OCI-LY7 (cell line): ENCODE data around the gene TBX2. TPM values are rescaled to one million over a fixed set of nuclear protein-coding genes. Genes with fewer than 3 reads are reported as not detected.

Source experiments
- BruUV-seq: library from RNA; stranded (reverse); fragments of 400-500 nt; replicated peaks from 2 replicates; lab custom pipeline; 2021; lab: Mats Ljungman, UMichigan
- CTCF ChIA-PET: fragments of 300-600 bp; sonication (Branson Sonifier 250); formaldehyde crosslinking; loops from one replicate; lab custom pipeline; 2022; ENCODE audit warnings: antibody characterized with exemption; ENCODE audit not compliant: unreplicated experiment; lab: Charles Lee
- POLR2A ChIA-PET: fragments of 300-600 bp; sonication (Branson Sonifier 250); formaldehyde crosslinking; loops from one replicate; lab custom pipeline; 2022; ENCODE audit warnings: antibody characterized with exemption; lab: Charles Lee
- DNase-seq: peaks from one replicate; pipeline ENCODE4 v3.0.0-alpha.2; 2015; ENCODE audit warnings: low spot score
- H2AFZ ChIP-seq: fragments of 200-600 bp; sonication (generic), shearing (Covaris generic); 2 replicates; pipeline ENCODE4 v1.6.1; 2014; ENCODE audit warnings: mild to moderate bottlenecking, antibody characterized with exemption, low read length, moderate library complexity
- H3K27ac ChIP-seq: fragments of 200-600 bp; sonication (generic); 2 replicates; pipeline ENCODE4 v1.5.1; 2014; ENCODE audit warnings: mixed run types, low read depth, mild to moderate bottlenecking, moderate library complexity, low read length, inconsistent platforms; ENCODE audit not compliant: poor library complexity, severe bottlenecking
- H3K36me3 ChIP-seq: fragments of 200-600 bp; sonication (generic); 2 replicates; pipeline ENCODE4 v1.6.1; 2014; ENCODE audit warnings: mild to moderate bottlenecking, antibody characterized with exemption, low read length, moderate library complexity, mixed read lengths; ENCODE audit not compliant: insufficient read depth
- H3K4me1 ChIP-seq: fragments of 200-600 bp; sonication (generic); 2 replicates; pipeline ENCODE4 v1.5.1; 2014; ENCODE audit warnings: mild to moderate bottlenecking, low read length; ENCODE audit not compliant: insufficient read depth, poor library complexity, severe bottlenecking
- H3K4me2 ChIP-seq: fragments of 200-600 bp; sonication (generic); 2 replicates; pipeline ENCODE4 v1.6.1; 2014; ENCODE audit warnings: mild to moderate bottlenecking, low read length
- H3K4me3 ChIP-seq: fragments of 200-600 bp; sonication (generic); 2 replicates; pipeline ENCODE4 v1.5.1; 2014; ENCODE audit warnings: mild to moderate bottlenecking, low read depth, low read length; ENCODE audit not compliant: poor library complexity, severe bottlenecking
- H3K79me2 ChIP-seq: fragments of 200-600 bp; sonication (generic); 2 replicates; pipeline ENCODE4 v1.6.1; 2016; ENCODE audit warnings: low read depth, mild to moderate bottlenecking, low read length, moderate library complexity, mixed read lengths; ENCODE audit not compliant: insufficient read depth
- H3K9me2 ChIP-seq: fragments of 200-600 bp; sonication (generic); 2 replicates; pipeline ENCODE4 v1.6.1; 2016; ENCODE audit warnings: mild to moderate bottlenecking, low read length, mixed read lengths; ENCODE audit not compliant: insufficient read depth
- H3K9me3 ChIP-seq: fragments of 200-600 bp; sonication (generic); 2 replicates; pipeline ENCODE4 v1.6.1; 2014; ENCODE audit warnings: mild to moderate bottlenecking, mixed run types, low read length, mixed read lengths
- H4K20me1 ChIP-seq: fragments of 200-600 bp; sonication (generic); 2 replicates; pipeline ENCODE4 v1.6.1; 2014; ENCODE audit warnings: mild to moderate bottlenecking, antibody characterized with exemption, low read length, moderate library complexity, mixed read lengths; ENCODE audit not compliant: insufficient read depth
- CTCF ChIP-seq: fragments of 200-600 bp; sonication (generic); conservative IDR thresholded peaks from 2 replicates; pipeline ENCODE4 v1.5.1; 2014; ENCODE audit warnings: mild to moderate bottlenecking, antibody characterized with exemption, low read length, moderate library complexity, mixed read lengths
- EZH2phosphoT487 ChIP-seq: fragments of 200-600 bp; sonication (generic); IDR thresholded peaks from 2 replicates; pipeline ENCODE4 v1.6.1; 2018; ENCODE audit warnings: low read depth, borderline replicate concordance, mild to moderate bottlenecking, mixed run types, antibody characterized with exemption, low read length, moderate library complexity, mixed read lengths
- intact Hi-C: fragments of 100-400 bp; cut with micrococcal nuclease; formaldehyde crosslinking; loops from one replicate; pipeline ENCODE4 v1.10.0; 2022; ENCODE audit not compliant: unreplicated experiment
- total RNA-seq, 2 experiments: library from RNA; depleted of rRNA in 1 of 2; stranded (reverse); fragments of >200 nt in 1 of 2; shearing (Covaris generic) in 1 of 2; gene quantifications; 2 replicates each; pipeline ENCODE4 v1.2.3, GENCODE V29; 2014 to 2022

TBX2 gene
- total RNA-seq, 2 experiments from 2014 or later: not detected

- no peak for TF ChIP-seq EZH2phosphoT487
- TF ChIP-seq CTCF: no peak
- Histone ChIP-seq H3K27ac (no peak overlapping the region), H3K9me2 (no peaks in the 10 kb centered on the region), H3K4me3 (no peak overlapping the region), H2AFZ (no peak overlapping the region), H3K9me3 (no peaks in the 10 kb centered on the region), H4K20me1 (no peaks in the 10 kb centered on the region), H3K4me1 (no peaks in the 10 kb centered on the region), H3K4me2 (no peak overlapping the region), H3K36me3 (no peaks in the 10 kb centered on the region), H3K79me2 (no peaks in the 10 kb centered on the region)
- POLR2A ChIA-PET: no interaction called here
- CTCF ChIA-PET: no interaction called here
- DNase-seq: no peak
- intact Hi-C loops: no loop called here
- BruUV-seq: no TSS peak
Measured at GRCh38 chr17:61384692-61385576, 14.7 kb upstream of the TBX2 start.

- no peaks in the 10 kb centered on the region for H4K20me1 ChIP-seq
- no TSS peak for BruUV-seq
- H3K36me3 ChIP-seq: no peaks in the 10 kb centered on the region
- H3K4me2 ChIP-seq: no peak overlapping the region
- H3K27ac ChIP-seq: no peak overlapping the region
- TF ChIP-seq EZH2phosphoT487: no peak
- no peak for TF ChIP-seq CTCF
- H3K9me3 ChIP-seq: no peaks in the 10 kb centered on the region
- H2AFZ ChIP-seq: no peak overlapping the region
- no peak for DNase-seq
- ChIA-PET POLR2A (no interaction called here), CTCF (no interaction called here)
- H3K79me2 ChIP-seq: no peaks in the 10 kb centered on the region
- no peaks in the 10 kb centered on the region for H3K4me1 ChIP-seq
- H3K4me3 ChIP-seq: no peak overlapping the region
- H3K9me2 ChIP-seq: no peaks in the 10 kb centered on the region
- intact Hi-C loops: no loop called here
Measured at GRCh38 chr17:61385577-61386236, 13.9 kb upstream of the TBX2 start.

DNA sequence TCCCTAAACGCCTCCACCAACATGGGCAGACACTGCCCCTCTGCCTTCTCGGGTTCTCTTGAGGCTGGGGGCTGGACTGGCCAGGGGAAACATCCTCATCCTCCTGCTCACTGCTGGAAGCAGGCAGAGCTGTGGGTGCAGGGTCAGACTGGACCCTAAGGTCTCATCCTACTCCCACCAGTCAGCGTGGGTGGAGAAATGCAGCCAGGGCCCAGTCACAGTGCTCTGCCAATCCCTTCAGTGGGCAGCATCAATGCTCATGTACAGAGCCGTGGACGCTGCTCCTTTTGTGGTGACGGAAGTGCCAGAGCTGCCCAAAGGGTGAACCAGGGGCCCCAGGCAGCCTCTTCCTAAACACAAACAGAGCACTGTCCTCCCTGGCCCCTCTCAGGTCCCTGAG lies 13.4 kb upstream of the TBX2 start:
- no peak overlapping the region for H3K4me3 ChIP-seq
- H3K4me2 ChIP-seq: no peak overlapping the region
- ChIA-PET POLR2A (no interaction called here), CTCF (no interaction called here)
- no peaks in the 10 kb centered on the region for H3K4me1 ChIP-seq
- no TSS peak for BruUV-seq
- no peaks in the 10 kb centered on the region for H3K9me3 ChIP-seq
- H2AFZ ChIP-seq: no peak overlapping the region
- no peaks in the 10 kb centered on the region for H4K20me1 ChIP-seq
- intact Hi-C loops: no loop called here
- H3K36me3 ChIP-seq: no peaks in the 10 kb centered on the region
- no peaks in the 10 kb centered on the region for H3K79me2 ChIP-seq
- TF ChIP-seq CTCF: no peak
- no peak for TF ChIP-seq EZH2phosphoT487
- no peak for DNase-seq
- H3K27ac ChIP-seq: no peak overlapping the region
- no peaks in the 10 kb centered on the region for H3K9me2 ChIP-seq
